ENCODE data around the gene GOLGA6L7.
"Not testable (repeated sequence)": the region's sequence is repeated elsewhere in the genome, so short reads cannot be mapped to it uniquely, and the experiment has no call there.

GOLGA6L7 gene

GRCh38 chr15:28844147-28844546 is 4.3 kb downstream of the GOLGA6L7 start:
- DNase-seq (ENCODE audit: low read depth, low spot score): not testable (repeated sequence)

- not testable (repeated sequence) for DNase-seq (ENCODE audit: low read depth, low spot score)
These were observed 4.9 kb downstream of the GOLGA6L7 start for GRCh38 chr15:28843520-28843919.

DNA sequence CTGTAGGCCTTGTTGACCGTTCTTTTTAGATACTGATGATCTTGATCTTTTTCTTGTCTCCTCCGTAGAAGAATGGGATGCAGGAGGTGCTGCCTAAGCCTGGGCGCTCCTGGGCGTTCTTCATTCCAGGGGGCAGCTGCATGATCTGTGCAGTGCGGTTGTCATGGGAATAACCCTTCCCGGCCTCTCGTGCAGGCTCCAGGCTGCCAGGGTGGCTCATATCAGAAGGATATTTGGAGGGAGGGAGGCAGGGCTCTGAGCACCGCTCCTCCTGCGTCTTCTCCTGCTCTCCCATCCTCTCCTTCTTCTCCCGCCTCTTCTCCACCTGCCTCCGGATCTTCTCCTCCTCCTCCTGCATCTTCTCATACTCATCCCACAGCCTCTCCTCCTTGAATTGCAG is 6.2 kb downstream of the GOLGA6L7 start:
- not testable (repeated sequence) for DNase-seq (ENCODE audit: low read depth, low spot score)

DNA sequence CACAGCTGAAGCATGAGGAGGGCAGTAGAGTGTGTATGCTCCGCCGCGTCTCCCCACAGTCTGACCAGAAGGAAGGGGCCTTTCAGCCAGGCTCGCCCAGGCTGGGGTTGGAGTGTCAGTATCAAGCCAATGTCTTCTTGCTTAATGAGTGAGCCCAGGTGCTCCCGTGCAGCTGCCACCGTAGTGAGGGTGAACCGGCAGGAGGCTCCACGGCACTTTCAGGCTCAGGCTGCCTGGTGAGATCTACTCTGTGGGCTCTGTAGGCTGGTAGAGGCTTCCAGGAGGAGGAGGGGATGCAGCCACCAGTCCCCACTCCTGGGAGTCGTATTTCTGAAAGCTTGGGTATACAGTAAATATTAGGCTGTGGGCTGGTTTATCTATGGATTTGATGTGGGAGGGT is 8.2 kb downstream of the GOLGA6L7 start:
- not testable (repeated sequence) for DNase-seq (ENCODE audit: low read depth, low spot score)

DNA sequence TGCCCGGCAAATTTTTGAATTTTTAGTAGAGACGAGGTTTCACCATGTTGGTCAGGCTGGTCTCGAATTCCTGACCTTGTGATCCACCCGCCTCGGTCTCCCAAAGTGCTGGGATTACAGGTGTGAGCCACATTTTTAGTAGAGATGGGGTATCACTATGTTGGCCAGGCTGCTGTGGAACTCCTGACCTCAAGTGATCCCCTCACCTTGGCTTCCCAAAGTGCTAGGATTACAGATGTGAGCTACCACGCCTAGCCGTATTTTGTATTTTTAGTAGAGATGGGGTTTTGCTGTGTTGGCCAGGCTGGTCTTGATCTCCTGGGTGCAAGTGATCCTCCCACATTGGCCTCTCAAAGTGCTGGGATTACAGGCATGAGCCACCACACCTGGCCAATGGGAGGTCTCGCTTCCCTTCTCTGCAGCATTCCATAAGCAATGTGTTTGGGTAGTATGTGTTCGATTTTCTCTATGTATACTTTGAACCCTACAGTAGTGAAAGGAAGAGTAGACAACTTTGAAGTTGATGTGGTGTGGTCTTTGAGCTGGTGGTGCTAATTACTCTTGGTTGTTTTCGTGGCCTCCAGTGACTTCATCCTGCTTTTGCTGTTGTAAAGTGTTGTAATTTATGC is 13.4 kb downstream of the GOLGA6L7 start:
- not testable (repeated sequence) for DNase-seq (ENCODE audit: low read depth, low spot score)

DNA sequence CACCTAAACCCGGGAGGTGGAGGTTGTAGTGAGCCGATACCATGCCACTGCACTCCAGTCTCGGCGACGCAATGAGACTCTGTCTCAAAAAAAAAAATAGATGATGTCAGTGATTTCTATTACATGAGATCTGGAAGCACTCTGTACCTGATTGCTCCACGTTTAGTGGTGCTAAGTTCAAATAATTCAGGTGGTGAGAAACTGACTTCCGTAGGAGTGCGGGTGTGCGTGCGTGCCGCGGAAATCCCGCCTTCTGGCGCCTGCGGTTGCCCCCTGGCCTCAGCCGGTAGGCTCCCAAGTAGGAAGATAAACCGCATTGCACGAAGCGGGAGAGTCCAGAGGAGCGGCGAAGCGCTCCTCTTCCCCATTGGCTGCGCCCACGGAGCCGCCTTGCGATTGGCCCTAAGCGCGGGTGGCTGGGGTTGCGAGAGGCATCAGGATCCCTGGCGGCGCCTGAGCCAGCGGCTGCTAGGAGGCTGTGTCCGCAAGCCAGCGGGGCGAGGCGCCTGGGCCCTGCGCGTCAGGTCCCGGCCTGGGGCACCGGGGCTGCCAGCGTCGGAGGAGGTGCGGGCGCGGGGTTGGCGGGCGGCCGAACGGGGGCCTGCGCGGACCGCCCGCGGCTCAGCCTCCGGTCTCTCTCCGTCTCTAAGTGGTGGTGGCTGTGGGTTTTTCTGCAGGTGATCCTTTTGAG is 16.4 kb downstream of the GOLGA6L7 start:
- peak; percentile 17 for DNase-seq (ENCODE audit: low read depth, low spot score)

DNA sequence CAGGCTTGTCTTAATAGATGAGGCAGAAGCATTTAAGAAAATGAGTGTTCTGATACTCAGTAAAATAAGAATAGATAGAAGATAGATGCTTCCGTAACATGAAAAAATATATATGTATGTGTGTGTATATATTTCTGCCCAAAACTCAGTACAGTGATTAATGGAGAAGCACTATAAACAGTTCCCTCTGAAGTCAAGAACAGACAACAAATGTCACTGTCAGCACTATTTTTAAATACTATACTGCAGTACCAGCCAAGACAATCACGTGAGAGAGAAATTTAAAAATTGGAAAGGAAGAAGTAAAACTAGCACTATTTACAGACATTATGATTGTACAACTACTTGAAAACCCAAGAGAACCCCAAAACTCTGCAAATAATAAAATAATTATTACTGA is 27.0 kb downstream of the GOLGA6L7 start:
- not testable (repeated sequence) for DNase-seq (ENCODE audit: low read depth, low spot score)

- DNase-seq (ENCODE audit: low read depth, low spot score): not testable (repeated sequence)
These were observed 28.5 kb downstream of the GOLGA6L7 start for GRCh38 chr15:28819930-28820295.

DNA sequence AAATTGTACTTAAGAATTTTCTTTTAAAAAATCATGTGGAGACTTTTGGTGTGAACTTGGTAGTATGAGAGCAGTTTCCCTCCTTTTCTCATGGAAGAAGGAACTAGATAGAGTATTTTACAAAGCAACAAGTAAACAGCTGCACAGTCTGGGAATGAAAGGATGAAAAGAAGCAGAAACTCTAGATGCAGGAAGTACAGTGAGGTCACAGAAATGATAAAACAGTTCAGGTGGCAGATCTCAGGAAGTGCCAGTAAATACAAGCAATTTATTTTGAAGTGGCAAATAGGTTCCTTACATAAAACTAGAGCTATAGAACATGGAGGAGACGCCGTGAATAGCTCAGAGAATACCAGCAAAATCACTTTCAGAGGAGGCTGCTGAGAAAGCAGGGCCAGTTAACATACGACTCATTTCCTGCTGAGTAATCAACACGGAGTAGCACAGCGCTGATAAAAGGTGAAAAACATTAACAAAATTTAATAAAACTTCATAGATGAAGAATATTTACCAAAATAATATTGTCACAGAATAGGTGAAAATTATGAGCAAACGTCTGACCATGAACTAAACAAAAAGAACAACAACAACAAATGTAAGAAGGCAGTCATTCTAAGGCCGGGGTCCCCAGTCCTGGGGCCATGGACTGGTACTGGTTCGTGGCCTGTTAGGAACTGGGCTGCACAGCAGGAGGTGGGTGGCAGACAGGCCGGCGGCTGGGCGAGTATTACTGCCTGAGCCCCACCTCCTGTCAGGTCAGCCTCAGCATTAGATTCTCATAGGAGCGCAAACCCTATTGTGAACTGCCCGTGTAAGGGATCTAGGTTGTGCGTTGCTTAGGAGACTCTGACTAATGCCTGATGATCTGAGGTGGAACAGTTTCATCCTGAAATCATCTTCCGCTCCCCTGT is 29.2 kb downstream of the GOLGA6L7 start:
- not testable (repeated sequence) for DNase-seq (ENCODE audit: low read depth, low spot score)

GRCh38 chr15:28818168-28818567 is 30.3 kb downstream of the GOLGA6L7 start:
- DNase-seq (ENCODE audit: low read depth, low spot score): not testable (repeated sequence)

DNA sequence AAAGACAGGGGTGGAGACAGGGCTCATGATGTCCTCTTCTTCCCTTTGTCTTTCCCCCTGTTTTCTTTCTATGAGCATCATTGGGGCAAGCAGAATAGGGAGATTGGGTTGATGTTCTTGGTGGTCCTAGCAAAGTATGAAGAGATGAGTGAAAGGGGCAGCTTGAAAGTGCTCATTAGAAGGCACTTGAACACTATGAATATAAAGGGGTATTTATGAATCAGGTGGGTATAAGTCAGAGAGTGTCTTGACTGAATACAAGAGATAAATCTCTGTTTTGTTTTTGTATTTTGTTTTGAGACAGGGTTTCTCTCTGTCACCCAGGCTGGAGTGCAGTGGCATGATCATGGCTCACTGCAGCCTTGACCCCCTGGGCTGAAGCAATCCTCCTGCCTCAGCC is 34.4 kb downstream of the GOLGA6L7 start:
- not testable (repeated sequence) for DNase-seq (ENCODE audit: low read depth, low spot score)

- not testable (repeated sequence) for DNase-seq (ENCODE audit: low read depth, low spot score)
These were observed 35.1 kb downstream of the GOLGA6L7 start for GRCh38 chr15:28813392-28813791.

DNA sequence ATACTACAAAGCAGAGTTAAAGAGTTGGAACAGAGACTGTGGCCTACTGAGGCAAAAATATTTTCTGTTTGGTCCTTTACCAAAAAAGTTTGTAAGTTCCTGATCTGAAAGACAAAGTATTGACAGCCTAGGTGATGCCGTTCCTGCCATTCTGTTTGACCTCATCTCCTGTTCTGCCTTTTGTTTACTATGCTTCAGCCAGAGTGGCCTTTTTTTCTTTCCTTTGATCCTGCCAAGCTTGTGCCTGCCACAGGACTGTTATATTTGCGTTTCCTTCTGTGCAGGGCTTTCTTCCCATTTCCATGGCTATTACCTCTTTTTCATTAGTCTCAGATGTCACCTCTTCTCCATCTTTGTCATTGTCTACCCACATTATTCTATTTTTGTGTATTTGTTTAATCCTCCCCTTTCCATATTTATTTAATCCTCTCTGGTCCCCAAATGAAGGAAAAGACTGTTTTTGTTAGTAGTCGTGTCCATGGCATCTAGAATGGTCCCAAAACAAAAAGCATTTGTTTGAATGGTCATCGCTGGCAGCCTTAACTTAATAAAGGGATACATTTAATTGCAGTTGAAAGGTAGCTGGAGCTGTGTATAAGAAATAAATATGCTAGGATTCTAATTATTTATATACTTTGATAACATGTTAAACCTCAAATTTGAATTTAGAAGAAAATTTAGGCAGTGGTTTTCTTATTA is 36.4 kb downstream of the GOLGA6L7 start:
- not testable (repeated sequence) for DNase-seq (ENCODE audit: low read depth, low spot score)

DNA sequence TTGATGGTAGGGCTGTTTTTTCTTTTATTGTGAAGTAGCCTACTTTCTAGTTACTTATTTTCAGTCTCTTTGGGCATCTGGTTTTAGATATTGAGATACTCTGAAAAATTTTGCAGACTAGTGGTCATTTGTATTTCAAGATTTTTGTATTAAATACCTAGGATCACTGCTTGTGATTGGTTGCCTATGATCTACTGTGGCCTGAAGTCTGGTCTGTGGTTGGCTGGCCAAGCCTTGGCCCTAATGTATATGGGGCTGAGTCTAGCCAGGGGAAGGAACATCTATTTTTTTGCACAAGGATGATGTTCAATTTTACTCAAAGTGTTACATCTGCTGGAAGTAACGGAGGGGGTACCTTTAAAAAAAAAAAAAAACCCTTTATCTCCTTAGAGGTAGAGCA is 38.0 kb downstream of the GOLGA6L7 start:
- not testable (repeated sequence) for DNase-seq (ENCODE audit: low read depth, low spot score)

GRCh38 chr15:28808136-28808535 is 40.3 kb downstream of the GOLGA6L7 start:
- not testable (repeated sequence) for DNase-seq (ENCODE audit: low read depth, low spot score)

DNA sequence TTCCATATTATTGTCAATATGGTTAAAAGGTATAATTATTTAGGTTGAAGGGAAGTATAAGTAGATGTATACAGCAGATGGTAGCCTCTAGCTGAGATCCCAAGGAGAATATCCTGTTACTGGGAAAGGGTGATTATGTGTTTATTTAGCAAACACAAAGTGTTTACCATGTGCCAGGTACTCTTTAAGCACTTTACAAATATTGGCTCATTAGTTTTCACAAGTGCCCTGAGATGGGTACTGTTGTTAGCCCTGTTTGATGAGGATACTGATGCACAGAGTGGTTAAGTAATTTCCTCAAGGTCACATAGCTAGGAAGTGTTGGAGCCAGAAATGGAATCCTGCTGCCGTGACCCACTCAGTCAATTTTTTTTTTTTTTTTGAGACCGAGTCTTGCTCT is 48.1 kb downstream of the GOLGA6L7 start:
- DNase-seq (ENCODE audit: low read depth, low spot score): not testable (repeated sequence)

DNA sequence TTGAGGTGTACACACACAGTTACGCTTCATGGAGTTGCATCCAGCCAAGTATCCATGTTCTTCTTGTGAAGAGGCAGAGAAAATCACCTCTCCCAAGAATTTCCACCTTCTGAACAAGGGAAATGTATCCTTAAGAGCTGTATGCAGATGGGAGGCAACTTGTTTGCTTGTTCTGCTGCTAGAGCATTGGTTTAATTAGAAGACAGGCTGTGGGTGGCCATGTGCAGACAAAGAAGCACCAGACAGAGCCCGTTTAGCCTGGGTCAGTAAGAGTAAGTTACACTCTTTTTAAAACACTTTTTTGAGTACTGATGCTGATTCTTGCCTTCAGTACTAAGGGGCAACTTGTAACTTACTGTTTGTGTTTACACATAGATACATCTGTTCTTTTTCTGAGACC is 50.2 kb downstream of the GOLGA6L7 start:
- DNase-seq (ENCODE audit: low read depth, low spot score): not testable (repeated sequence)

DNA sequence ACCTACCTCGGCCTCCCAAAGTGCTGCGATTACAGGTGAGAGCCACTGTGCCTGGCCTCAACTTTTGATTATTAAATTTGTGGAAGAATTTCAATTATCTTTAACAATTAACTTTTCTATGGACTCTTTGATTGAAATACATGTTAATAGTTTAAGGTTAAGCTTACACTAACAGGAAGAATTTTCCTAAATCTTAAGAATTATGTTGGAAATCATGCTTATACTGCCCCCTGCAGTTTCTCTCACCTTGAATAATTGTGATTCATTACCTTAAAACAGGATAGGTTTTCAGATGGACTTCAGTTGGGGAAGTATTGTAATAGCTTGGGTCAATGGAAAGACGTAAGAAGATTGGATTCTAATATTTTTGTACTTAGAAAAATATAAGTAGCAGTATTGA is 54.2 kb downstream of the GOLGA6L7 start:
- not testable (repeated sequence) for DNase-seq (ENCODE audit: low read depth, low spot score)
